Measurements from ENCODE around the gene NBEAL2.

NBEAL2 gene

DNA sequence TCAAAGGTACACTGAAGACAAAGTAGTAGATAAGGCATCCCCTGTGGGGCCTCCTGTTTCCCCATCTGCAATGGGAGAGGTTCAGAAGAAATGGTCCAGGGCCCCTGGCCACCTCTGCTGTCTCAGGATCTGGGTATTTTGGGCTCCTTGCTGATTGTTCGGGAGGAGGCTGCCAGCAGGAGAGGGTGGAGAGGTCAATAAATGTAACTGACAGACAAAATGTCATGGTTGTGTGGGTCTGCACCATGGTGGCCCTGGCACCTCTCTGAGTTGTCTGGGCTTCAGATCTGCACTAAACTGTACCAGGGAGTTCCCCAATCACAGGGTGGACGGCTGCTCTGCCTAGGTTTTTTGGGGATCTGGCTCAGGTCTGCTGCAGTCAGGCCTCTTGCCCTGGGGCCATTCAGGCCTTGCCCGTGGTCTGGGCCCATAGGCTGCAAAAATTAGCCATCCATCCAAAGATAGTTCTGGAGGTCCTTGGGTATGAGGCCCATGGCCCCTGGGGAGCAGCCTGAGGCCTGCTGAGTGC is 7.4 kb downstream of the NBEAL2 start:
- DNase-seq (ENCODE audit: low read depth in 1 of 2, low spot score in 1 of 2), result no peak

DNA sequence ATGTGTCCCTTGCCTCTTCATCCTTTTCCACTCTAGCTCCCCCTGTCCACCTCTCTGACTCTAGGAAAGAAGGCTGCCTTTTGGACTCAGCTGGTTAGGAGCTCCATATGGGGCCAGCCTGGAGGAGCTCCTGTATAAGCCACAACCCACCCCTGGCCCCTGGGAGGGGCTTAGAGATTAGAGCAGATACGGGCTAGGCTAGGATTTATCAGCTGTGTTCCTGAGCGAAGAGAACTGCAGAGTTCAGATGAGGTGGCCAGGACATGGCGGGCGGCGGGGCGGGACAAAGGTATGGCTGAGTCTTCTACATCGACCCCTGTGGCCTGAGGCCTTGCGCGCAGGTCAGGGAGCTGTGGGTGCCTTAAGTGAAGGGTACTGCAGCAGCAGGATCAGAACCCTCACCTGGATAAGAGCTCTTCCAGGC is 7.9 kb downstream of the NBEAL2 start:
- no peak for DNase-seq (ENCODE audit: low read depth in 1 of 2, low spot score in 1 of 2)

GRCh38 chr3:46987743-46988401 is 8.4 kb downstream of the NBEAL2 start:
- peak; percentile 68 to 79 for DNase-seq (ENCODE audit: low read depth in 1 of 2, low spot score in 1 of 2)

DNA sequence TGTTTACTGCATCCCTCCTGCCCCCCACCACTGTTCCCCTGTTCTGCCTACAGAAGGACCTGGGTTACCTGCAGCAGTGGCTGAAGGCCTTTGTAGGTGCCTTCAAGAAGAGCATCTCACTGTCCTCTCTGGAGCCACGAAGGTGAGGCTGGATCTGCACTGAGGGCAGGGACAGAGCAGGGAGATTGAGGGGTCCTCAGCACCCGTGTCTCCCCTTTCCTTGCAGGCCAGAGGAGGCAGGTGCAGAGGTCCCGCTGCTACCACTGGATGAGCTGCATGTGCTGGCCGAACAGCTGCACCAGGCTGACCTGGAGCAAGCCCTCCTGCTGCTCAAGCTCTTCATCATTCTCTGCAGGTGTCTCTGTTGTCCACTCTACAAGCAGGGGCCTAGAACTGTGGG is 9.2 kb downstream of the NBEAL2 start:
- no peak for DNase-seq (ENCODE audit: low read depth in 1 of 2, low spot score in 1 of 2)

GRCh38 chr3:46989146-46989810 is 9.8 kb downstream of the NBEAL2 start:
- no peak for DNase-seq (ENCODE audit: low read depth in 1 of 2, low spot score in 1 of 2)

DNA sequence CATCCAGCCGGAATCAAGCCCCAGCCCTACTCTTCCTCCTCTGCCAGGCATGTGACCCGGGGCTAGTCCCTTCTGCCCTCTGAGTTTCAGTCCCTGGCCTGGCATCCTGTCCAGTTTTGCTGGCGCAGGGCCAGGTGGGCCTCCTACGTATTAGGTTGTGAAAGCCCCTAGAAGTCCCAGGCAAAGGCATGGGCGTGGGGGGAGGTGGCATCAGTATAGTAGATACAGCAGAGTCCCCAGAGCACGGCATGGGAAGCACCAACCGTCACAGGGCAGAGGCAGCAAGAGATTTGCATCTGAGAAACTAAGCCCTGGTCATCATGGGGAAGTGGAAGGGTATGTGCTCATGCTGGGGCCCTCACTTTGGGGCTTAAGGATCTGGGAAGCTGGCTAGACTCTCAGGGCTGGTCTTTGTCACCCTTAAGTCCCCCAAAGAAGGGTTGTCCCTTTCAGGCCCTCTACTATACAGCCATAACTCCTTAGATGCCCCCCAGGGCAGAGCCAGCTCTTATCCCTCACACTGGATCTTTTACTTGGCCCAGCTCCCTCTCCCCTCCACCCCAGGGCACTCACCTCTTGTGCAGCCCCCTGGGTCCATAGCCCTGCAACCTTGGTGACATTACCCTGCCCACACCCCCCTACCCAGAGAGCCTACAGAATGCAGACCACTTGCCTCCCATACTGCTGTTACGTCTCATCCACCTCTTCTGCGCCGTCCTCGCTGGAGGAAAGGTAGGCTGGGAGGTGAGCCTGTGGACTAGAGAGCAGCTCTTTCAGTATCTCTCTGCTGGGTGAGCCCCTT is 11.3 kb downstream of the NBEAL2 start:
- DNase-seq (ENCODE audit: low read depth in 1 of 2, low spot score in 1 of 2), result no peak

DNA sequence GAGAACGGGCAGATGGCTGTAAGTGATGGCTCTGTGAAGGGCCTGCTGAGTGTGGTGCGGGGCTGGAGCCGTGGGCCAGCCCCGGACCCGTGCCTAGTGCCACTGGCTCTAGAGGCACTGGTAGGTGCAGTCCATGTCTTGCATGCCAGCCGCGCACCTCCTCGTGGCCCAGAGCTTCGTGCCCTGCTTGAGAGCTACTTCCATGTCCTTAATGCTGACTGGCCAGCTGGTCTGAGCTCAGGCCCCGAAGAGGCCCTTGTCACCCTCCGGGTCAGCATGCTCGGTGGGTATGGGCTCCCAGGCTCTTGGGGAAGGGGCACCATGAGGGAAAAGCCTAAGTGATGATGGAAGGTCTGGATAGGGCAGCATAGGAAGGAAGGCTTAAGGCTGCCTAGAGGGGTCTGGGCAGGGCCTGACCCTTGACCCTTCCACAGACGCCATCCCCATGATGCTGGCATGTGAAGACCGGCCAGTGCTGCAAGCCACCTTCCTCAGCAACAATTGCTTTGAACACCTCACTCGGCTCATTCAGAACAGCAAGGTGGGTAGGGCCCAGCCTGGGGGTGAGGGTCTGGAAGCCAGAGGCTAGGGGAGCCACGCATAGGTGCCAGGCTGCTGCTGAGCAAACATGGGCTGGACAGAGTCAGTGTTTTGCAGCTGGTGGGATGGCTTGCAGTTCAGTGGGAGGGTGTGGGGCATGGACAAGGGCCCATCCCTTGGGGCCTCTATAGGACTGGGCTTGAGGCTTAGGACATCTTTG is 12.1 kb downstream of the NBEAL2 start:
- no peak for DNase-seq (ENCODE audit: low read depth in 1 of 2, low spot score in 1 of 2)

GRCh38 chr3:46992231-46992630 is 12.8 kb downstream of the NBEAL2 start:
- DNase-seq (ENCODE audit: low read depth in 1 of 2, low spot score in 1 of 2), result no peak

- no peak for DNase-seq (ENCODE audit: low read depth in 1 of 2, low spot score in 1 of 2)
These were observed 13.8 kb downstream of the NBEAL2 start for GRCh38 chr3:46993292-46993691.

DNA sequence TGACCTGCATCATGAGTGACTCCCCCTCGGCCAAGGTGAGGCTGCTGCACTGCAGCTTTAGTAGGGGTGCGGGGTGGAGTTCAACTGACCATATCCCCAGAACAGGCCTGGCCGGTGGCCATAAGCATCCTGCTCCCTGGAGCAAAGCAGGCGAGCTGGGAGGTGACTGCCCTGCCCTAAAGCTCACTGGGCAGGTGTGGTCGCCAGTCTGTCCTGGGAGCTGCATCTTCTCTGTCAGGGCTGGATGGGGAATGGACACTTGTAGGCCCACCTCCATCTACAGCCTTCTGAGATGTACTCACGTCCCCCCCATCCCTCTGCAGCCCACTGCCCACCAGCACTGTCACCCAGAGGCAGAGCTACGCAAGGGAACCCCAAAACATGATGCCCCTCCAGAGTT is 14.5 kb downstream of the NBEAL2 start:
- no peak for DNase-seq (ENCODE audit: low read depth in 1 of 2, low spot score in 1 of 2)

GRCh38 chr3:46994801-46995731 is 15.6 kb downstream of the NBEAL2 start:
- no peak for DNase-seq (ENCODE audit: low read depth in 1 of 2, low spot score in 1 of 2)

- DNase-seq (ENCODE audit: low read depth in 1 of 2, low spot score in 1 of 2), result no peak
These were observed 16.6 kb downstream of the NBEAL2 start for GRCh38 chr3:46995901-46996562.

- DNase-seq (ENCODE audit: low read depth in 1 of 2, low spot score in 1 of 2), result no peak
These were observed 17.4 kb downstream of the NBEAL2 start for GRCh38 chr3:46996689-46997452.

GRCh38 chr3:46997453-46998091 is 18.1 kb downstream of the NBEAL2 start:
- no peak for DNase-seq (ENCODE audit: low read depth in 1 of 2, low spot score in 1 of 2)

DNA sequence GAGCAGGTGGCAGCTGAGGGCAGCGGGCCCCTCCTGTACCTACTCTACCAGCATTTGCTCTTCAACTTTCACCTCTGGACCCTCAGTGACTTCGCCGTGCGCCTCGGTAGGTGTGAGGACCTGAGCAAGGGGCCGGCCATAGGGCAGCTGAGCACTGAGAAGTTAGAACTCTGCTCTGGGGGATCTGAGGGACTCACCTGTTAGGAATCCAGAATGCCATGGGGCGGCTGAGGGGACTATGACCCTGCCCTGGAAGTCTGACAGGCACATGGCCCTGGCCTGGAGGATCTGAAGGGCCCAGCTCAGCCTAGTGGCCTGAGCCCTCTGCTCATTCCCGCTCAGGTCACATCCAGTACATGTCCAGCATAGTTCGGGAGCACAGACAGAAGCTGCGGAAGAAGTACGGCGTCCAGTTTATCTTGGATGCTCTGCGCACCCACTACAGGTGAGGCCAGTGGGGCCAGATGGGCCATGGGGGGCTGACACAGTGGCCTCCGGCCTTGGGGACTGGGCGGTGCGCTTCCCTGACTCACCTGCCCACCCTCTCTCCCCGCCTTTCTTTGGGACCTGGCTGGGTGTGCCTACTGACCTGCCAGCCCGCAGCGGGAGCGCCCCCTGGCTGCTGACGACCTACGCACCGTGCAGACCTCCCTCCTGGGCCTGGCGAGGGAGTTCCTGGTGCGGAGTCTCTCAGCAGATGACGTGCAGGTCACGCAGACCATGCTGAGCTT is 18.8 kb downstream of the NBEAL2 start:
- DNase-seq (ENCODE audit: low read depth in 1 of 2, low spot score in 1 of 2), result peak; percentile 59 to 67

- no peak for DNase-seq (ENCODE audit: low read depth in 1 of 2, low spot score in 1 of 2)
These were observed 19.5 kb downstream of the NBEAL2 start for GRCh38 chr3:46998852-46999515.
